Measurements from ENCODE around the gene EFEMP2. TPM values are rescaled to one million over a fixed set of nuclear protein-coding genes. Genes with fewer than 3 reads are reported as not detected.
A peak's percentile ranks its signal among the peaks of the same experiment; 100 is the strongest.
"Not testable (repeated sequence)": the region's sequence is repeated elsewhere in the genome, so short reads cannot be mapped to it uniquely, and the experiment has no call there.

EFEMP2 gene
- total and polyA plus RNA-seq, 2 donors from 2014 or later = 60.0 to 64.2 TPM

GRCh38 chr11:65833297-65834030 lies 39.1 kb downstream of the EFEMP2 start, which contains the start of gene SNX32:
Gene SNX32, plus strand, starts transcription at chr11:65833963. Its CDS starts 103 bp downstream, at chr11:65834066.
- H3K36me3 ChIP-seq (ENCODE audit: control insufficient read depth in 2 of 3, insufficient read depth in 3 of 3, low read length in 3 of 3) = no peaks in the 10 kb centered on the region
- FAIRE-seq = peak; percentile 35
- H3K4me3 ChIP-seq (ENCODE audit: low read length in 3 of 3) = peak within 1 kb of the TSS; percentile 69 to 85 (median 76)
- peak; percentile 95 to 98 (median 97) for DNase-seq
- peak within 1 kb of the TSS; percentile 25 to 70 (median 68) for H3K9ac ChIP-seq (ENCODE audit: low read length in 3 of 3)
- H3K27ac ChIP-seq (ENCODE audit: low read depth in 2 of 2, low read length in 2 of 2) = peak within 1 kb of the TSS in 1 of 2 donors; percentile 41
- H3K4me1 ChIP-seq (ENCODE audit: control insufficient read depth in 2 of 3, insufficient read depth in 2 of 3, low read depth in 1 of 3, low read length in 3 of 3) = peaks cover 5 to 13% (median 6%) of the 10 kb centered on the region in 3 donors
- no peaks in the 10 kb centered on the region for H3K27me3 ChIP-seq (ENCODE audit: control insufficient read depth, insufficient read depth, low read length)
- intact Hi-C loops (cut with DNase I) = loop anchor here (10.0 kb wide), 1 partner anchor 129 kb away; no protein-coding TSS in a partner anchor
- H3K9me3 ChIP-seq (ENCODE audit: control insufficient read depth in 2 of 3, insufficient read depth in 1 of 3, low read length in 3 of 3) = no peaks in the 10 kb centered on the region
- TF ChIP-seq, protein P1, sequence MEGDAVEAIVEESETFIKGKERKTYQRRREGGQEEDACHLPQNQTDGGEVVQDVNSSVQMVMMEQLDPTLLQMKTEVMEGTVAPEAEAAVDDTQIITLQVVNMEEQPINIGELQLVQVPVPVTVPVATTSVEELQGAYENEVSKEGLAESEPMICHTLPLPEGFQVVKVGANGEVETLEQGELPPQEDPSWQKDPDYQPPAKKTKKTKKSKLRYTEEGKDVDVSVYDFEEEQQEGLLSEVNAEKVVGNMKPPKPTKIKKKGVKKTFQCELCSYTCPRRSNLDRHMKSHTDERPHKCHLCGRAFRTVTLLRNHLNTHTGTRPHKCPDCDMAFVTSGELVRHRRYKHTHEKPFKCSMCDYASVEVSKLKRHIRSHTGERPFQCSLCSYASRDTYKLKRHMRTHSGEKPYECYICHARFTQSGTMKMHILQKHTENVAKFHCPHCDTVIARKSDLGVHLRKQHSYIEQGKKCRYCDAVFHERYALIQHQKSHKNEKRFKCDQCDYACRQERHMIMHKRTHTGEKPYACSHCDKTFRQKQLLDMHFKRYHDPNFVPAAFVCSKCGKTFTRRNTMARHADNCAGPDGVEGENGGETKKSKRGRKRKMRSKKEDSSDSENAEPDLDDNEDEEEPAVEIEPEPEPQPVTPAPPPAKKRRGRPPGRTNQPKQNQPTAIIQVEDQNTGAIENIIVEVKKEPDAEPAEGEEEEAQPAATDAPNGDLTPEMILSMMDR (IDR thresholded peaks at IDR 0.05; ENCODE audit: borderline replicate concordance, extremely low read depth, insufficient read depth) = no peak

DNA sequence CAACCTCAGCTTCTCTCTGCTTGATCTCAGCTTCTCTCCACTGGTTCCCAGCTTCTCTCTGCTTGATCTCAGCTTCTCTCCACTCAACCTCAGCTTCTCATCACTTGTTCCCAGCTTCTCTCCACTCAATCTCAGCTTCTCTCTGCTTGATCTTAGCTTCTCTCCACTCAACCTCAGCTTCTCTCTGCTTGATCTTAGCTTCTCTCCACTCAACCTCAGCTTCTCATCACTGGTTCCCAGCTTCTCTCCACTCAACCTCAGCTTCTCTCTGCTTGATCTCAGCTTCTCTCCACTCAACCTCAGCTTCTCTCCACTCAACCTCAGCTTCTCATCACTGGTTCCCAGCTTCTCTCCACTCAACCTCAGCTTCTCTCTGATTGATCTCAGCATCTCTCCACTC lies 40.4 kb downstream of the EFEMP2 start:
- not testable (repeated sequence) for H3K4me3 ChIP-seq (ENCODE audit: low read length in 3 of 3); H3K9me3 ChIP-seq (ENCODE audit: control insufficient read depth in 2 of 3, insufficient read depth in 1 of 3, low read length in 3 of 3); H3K27ac ChIP-seq (ENCODE audit: low read depth in 2 of 2, low read length in 2 of 2); FAIRE-seq; DNase-seq; H3K36me3 ChIP-seq (ENCODE audit: control insufficient read depth in 2 of 3, insufficient read depth in 3 of 3, low read length in 3 of 3); H3K9ac ChIP-seq (ENCODE audit: low read length in 3 of 3); H3K27me3 ChIP-seq (ENCODE audit: control insufficient read depth, insufficient read depth, low read length)
- peaks cover 5 to 13% (median 6%) of the 10 kb centered on the region in 3 donors for H3K4me1 ChIP-seq (ENCODE audit: control insufficient read depth in 2 of 3, insufficient read depth in 2 of 3, low read depth in 1 of 3, low read length in 3 of 3)
- intact Hi-C loops (cut with DNase I) = loop anchor here (10.0 kb wide), 1 partner anchor 127 kb away; no protein-coding TSS in a partner anchor

DNA sequence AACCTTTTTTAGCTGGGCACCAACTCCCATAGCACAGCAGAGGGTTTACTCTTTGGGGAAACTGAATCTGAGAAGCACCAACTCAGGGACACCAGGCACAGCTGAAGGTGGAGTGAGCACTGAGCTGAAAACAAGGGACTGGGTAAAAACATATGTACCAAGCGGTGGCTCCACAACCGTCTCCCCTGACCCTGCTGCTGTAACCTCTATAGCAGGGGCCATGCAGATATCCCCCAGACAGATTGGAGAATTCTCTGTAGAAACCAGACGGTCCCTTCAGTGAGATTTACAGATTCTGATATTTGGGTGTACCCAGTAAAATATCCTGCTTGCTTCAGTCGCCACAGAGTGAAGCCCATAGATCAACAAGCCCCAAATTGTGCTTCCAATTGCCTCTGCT lies 43.1 kb downstream of the EFEMP2 start:
- intact Hi-C loops (cut with DNase I) = no loop called here
- DNase-seq (no peak), FAIRE-seq (no peak)
- no peak overlapping the region for H3K27ac ChIP-seq (ENCODE audit: low read depth in 2 of 2, low read length in 2 of 2)
- no peaks in the 10 kb centered on the region for H3K9me3 ChIP-seq (ENCODE audit: control insufficient read depth in 2 of 3, insufficient read depth in 1 of 3, low read length in 3 of 3)
- no peaks in the 10 kb centered on the region for H3K36me3 ChIP-seq (ENCODE audit: control insufficient read depth in 2 of 3, insufficient read depth in 3 of 3, low read length in 3 of 3)
- no peak overlapping the region for H3K9ac ChIP-seq (ENCODE audit: low read length in 3 of 3)
- H3K4me1 ChIP-seq (ENCODE audit: control insufficient read depth in 2 of 3, insufficient read depth in 2 of 3, low read depth in 1 of 3, low read length in 3 of 3) = peaks cover 4 to 11% (median 6%) of the 10 kb centered on the region in 3 donors
- no peak overlapping the region for H3K4me3 ChIP-seq (ENCODE audit: low read length in 3 of 3)
- H3K27me3 ChIP-seq (ENCODE audit: control insufficient read depth, insufficient read depth, low read length) = no peaks in the 10 kb centered on the region
- TF ChIP-seq, protein P1 (IDR thresholded peaks at IDR 0.05; ENCODE audit: borderline replicate concordance, extremely low read depth, insufficient read depth) = no peak

DNA sequence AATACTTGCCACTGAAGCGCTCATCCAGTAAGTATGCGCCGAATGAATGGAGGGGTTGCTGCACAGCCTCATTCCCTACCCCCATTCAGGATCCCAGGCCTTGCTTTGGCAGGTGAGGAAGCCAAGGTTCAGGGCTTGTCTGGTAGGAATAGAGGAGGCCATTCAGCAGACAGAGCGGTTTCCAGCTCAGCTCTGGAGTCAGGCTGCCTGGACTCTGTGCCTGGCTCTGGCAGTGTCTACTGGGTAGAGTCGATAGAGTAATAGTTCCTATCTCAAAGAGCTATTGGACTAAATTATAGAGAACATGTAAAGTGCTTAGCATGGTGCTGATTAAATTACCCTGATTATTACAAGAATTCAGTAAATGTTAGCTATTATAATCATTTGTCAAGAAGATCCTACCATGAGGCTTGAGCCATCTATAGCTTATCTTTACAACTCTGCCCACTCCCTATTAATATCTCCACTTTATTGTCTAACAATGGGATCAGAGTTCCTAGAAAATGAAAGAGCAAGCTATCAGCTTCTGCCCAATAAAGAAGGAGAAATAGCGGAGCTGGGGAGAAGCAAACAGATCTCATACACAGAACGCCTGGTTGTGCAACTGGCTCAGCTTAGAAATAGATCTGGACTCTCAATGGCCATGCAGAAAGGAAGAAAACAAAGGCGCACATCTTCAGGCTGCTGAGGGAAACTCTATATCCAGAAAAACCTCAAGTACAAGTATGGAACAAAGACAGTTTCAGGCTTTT lies 45.4 kb downstream of the EFEMP2 start:
- H3K36me3 ChIP-seq (ENCODE audit: control insufficient read depth in 2 of 3, insufficient read depth in 3 of 3, low read length in 3 of 3) = no peaks in the 10 kb centered on the region
- H3K4me1 ChIP-seq (ENCODE audit: control insufficient read depth in 2 of 3, insufficient read depth in 2 of 3, low read depth in 1 of 3, low read length in 3 of 3) = no peaks in the 10 kb centered on the region
- H3K27ac ChIP-seq (ENCODE audit: low read depth in 2 of 2, low read length in 2 of 2) = no peak overlapping the region
- no peak for FAIRE-seq
- intact Hi-C loops (cut with DNase I) = no loop called here
- no peaks in the 10 kb centered on the region for H3K9me3 ChIP-seq (ENCODE audit: control insufficient read depth in 2 of 3, insufficient read depth in 1 of 3, low read length in 3 of 3)
- TF ChIP-seq, protein P1 (IDR thresholded peaks at IDR 0.05; ENCODE audit: borderline replicate concordance, extremely low read depth, insufficient read depth) = no peak
- H3K27me3 ChIP-seq (ENCODE audit: control insufficient read depth, insufficient read depth, low read length) = no peaks in the 10 kb centered on the region
- DNase-seq = no peak
- no peak overlapping the region for H3K4me3 ChIP-seq (ENCODE audit: low read length in 3 of 3)
- H3K9ac ChIP-seq (ENCODE audit: low read length in 3 of 3) = no peak overlapping the region
